NCI-H146 treated with DMSO at 0.1 percent for 48 hours (cell line): ENCODE measurements around the gene CHST4.
"Not testable (repeated sequence)": the region's sequence is repeated elsewhere in the genome, so short reads cannot be mapped to it uniquely, and the experiment has no call there.

ENCODE experiments used
- DNase-seq: peaks from one replicate; lab custom pipeline; 2025; ENCODE audit not compliant: unreplicated experiment; lab: John Stamatoyannopoulos, UW

CHST4 gene

GRCh38 chr16:71524566-71525553 is 1.4 kb upstream of the CHST4 start:
- DNase-seq = no peak

- no peak for DNase-seq
Observed at GRCh38 chr16:71528257-71528656, 2.0 kb downstream of the CHST4 start.

DNA sequence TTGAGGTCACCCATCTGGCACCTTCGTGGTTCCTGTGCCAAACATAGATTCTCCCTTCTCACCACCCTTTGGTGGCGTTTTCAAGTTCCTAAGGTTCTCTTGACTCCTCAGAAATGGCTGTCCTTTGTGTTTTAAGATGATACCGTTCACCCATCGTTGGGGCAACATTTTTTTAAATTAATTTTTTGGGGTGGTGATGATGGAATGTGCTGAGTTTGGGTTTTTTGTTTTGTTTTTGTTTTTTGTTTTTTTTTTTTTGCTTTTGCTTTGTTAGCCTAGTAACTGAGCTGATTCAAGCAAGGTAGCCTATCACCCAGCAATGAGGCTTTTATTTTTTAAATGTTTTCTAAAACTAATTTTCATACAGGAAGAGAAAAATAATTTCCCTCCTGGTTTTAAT is 2.6 kb downstream of the CHST4 start:
- no peak for DNase-seq

GRCh38 chr16:71532366-71532765 is 6.1 kb downstream of the CHST4 start:
- no peak for DNase-seq

DNA sequence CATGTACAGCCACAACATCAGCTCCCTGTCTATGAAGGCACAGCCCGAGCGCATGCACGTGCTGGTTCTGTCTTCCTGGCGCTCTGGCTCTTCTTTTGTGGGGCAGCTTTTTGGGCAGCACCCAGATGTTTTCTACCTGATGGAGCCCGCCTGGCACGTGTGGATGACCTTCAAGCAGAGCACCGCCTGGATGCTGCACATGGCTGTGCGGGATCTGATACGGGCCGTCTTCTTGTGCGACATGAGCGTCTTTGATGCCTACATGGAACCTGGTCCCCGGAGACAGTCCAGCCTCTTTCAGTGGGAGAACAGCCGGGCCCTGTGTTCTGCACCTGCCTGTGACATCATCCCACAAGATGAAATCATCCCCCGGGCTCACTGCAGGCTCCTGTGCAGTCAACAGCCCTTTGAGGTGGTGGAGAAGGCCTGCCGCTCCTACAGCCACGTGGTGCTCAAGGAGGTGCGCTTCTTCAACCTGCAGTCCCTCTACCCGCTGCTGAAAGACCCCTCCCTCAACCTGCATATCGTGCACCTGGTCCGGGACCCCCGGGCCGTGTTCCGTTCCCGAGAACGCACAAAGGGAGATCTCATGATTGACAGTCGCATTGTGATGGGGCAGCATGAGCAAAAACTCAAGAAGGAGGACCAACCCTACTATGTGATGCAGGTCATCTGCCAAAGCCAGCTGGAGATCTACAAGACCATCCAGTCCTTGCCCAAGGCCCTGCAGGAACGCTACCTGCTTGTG is 10.7 kb downstream of the CHST4 start:
- no peak for DNase-seq

DNA sequence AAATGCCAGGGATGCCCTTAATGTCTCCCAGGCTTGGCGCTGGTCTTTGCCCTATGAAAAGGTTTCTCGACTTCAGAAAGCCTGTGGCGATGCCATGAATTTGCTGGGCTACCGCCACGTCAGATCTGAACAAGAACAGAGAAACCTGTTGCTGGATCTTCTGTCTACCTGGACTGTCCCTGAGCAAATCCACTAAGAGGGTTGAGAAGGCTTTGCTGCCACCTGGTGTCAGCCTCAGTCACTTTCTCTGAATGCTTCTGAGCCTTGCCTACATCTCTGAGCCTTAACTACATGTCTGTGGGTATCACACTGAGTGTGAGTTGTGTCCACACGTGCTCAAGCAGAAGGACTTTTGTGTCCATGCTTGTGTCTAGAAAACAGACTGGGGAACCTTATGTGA is 11.4 kb downstream of the CHST4 start:
- peak; percentile 46 for DNase-seq

GRCh38 chr16:71542377-71542776 is 16.2 kb downstream of the CHST4 start:
- peak; percentile 7 for DNase-seq

GRCh38 chr16:71547168-71547567 is 20.9 kb downstream of the CHST4 start:
- no peak for DNase-seq

GRCh38 chr16:71552698-71553503 is 26.7 kb downstream of the CHST4 start:
- no peak for DNase-seq

DNA sequence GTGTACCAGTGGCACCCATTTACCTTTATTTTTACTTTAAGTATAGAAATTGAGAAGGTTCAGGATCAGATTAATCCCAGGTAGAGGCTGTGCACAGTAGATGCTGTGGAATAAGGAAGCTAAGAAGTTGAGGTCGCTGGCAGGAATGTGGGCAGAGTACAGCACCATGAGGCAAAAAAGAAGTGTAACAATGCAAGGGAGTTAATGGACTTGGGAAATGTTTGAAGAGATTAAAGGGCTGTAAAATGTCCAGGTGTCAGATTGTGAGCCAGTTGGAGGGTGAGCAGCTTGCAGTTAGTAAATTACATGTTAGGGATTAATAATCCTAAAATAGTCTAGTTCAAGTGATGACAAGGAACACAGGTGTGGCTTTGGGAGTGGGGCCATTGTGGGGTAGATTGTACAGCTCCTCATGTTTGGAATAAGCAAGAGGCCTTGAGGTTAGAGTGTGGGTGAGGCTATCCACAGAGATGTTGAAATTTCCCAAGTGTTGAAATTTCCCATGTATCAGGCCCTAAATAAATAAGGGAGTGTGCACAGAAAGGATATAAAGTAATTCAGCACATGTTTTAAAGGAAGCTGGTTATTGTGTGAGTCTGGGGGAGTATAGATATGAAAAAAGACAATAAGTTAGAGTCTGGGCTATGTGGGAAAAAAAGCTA is 29.1 kb downstream of the CHST4 start:
- no peak for DNase-seq

DNA sequence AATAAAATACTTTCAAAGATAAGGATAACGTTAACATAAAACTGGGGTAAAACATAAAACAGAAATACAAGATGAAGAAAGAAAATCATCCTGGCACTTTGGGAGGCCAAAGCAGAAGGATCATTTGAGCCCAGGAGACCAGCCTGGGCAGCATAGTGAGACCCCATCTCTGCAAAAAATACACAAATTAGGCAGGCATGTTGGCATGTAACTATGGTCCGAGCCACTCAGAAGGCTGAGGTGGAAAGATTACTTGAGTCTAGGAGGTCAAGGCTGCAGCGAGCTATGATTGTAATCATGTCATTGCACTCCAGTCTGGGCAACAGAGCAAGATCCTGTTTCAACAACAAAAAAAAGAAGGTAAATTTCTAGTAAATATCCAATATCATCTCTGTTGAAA is 31.1 kb downstream of the CHST4 start:
- DNase-seq = no peak

DNA sequence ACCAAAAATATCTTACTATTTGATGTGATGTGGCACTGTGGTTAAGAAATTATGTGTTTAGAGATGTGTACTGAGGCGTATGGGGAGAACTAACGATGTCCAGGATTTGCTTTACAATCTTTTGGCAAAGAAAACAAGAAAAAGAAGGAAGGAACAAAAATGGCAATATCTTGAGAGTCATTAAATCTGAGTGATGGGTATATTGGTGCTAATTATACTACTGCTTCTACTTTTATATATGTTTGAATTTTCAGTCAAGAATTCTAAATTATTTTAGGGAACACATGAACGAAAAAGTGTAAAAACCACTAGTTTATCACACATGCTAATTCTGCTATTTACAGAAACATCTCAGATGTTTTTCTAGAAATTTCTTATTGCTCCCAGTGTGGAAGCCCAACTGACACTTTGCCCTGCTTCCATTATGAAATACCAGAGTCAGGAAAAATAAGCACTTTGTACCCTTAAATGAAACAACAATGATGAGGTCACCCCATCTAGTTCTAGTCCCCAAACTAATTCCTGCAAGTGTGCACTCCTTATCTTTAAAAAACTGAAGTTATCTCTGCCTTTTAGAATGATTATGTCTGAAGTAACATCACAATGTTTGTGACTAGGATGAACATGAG is 31.8 kb downstream of the CHST4 start:
- DNase-seq = no peak

- no peak for DNase-seq
Observed at GRCh38 chr16:71559855-71560254, 33.6 kb downstream of the CHST4 start.

DNA sequence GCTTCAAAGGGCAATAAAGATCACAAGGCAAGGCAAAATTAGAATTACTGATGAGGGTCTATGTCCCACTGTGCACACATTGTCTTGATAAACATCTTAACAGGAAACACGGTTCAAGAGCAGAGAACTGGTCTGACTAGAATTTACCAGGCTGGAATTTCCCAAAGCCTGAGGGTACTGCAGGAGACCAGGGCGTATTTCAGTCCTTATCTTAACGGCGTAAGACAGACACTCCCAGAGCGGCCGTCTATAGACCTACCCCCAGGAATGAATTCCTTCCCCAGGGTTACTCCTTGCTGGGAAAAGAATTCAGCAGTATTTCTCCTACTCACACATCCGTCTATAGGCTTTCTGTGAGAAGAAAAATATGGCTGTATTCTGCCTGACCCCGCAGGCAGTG is 35.7 kb downstream of the CHST4 start:
- DNase-seq = not testable (repeated sequence)

DNA sequence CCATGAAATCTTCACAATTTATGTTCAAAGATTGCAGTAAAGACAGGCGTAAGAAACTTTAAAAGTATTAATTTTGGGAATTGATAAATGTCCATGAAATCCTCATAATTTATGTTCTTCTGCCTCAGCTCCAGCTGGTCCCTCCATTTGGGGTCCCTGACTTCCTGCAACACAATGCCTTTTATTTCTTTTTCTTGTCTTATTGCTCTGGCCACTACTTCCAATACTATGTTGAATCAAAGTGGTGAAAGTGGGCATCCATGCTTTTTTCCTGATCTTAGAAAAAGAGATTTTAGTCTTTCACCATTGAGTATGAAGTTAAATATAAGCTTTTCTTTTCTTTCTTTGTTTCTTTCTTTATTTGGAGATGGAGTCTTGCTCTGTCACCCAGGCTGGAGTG is 36.3 kb downstream of the CHST4 start:
- DNase-seq = no peak

- DNase-seq = peak; percentile 22
Observed at GRCh38 chr16:71564335-71564967, 38.2 kb downstream of the CHST4 start.

- DNase-seq = no peak
Observed at GRCh38 chr16:71565812-71566700, 39.8 kb downstream of the CHST4 start.

- no peak for DNase-seq
Observed at GRCh38 chr16:71567931-71568330, 41.7 kb downstream of the CHST4 start.

DNA sequence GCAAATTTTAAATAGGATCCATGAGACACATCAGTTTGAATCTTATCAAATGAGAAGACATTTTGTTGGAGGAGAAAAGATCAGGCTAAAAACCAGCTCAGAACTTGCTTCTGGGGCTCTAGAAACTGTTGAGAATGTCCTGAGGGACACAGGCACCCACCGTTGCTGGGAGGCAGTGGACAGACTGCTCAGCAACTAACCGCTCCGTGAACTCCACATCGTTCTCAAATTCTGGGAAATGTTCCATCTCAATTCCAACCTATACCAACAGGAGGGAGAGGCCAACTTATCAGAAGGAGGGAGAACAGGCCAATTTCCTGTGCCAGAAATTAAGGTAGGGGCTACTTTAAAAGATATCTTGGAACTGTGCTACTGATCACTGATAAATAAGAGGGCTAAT is 42.3 kb downstream of the CHST4 start:
- no peak for DNase-seq
